Posterior vena cava (tissue), 2 donors: Measurements from ENCODE around the gene SELENOI. TPM values are rescaled to one million over a fixed set of nuclear protein-coding genes. Genes with fewer than 3 reads are reported as not detected.

Source experiments
- DNase-seq: peaks from one replicate; pipeline ENCODE4 v3.0.0-alpha.2; 2020; ENCODE audit warnings: low spot score
- intact Hi-C, 2 donors: fragments of 100-400 bp; cut with DNase I; formaldehyde crosslinking; loops; one replicate each; pipeline versions ENCODE4 v1.14.1 to v1.14.2; 2022 to 2023
- total RNA-seq, 2 donors: library from RNA; stranded (reverse); fragmentation: NEBNext Ultra II Directional; extraction: Animal tissue kit (Norgen Biotek cat#: 25700); gene quantifications; one replicate each; pipeline ENCODE4 v1.2.1, GENCODE V29; 2021
- donor health status: DM: yes; HTN: yes; CAD: no.
- donor health status: DM: yes; HTN: yes; CAD: no.

Gene SELENOI
- total RNA-seq, 2 donors from 2014 or later = 12.2 to 14.6 TPM

DNA sequence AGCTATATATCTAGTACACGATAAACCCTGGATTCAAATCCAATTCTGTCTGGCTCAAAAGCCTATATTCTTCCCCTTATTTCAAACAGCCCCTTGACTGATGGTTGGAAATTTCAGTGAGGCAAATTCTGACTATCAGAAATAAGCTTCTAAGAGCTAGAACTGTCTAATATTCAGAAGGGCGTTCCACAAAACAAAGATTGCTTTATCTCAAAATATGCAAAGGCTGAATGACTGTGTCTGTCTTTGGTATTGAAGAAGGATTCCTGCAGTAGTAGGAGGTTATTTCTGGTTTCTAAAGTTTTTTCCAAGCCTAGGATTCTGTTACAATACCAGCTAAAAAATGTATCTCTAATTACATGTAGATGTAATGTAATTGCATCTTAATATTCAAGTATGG is 86.9 kb downstream of the SELENOI start:
- intact Hi-C loops = no loop called here

DNA sequence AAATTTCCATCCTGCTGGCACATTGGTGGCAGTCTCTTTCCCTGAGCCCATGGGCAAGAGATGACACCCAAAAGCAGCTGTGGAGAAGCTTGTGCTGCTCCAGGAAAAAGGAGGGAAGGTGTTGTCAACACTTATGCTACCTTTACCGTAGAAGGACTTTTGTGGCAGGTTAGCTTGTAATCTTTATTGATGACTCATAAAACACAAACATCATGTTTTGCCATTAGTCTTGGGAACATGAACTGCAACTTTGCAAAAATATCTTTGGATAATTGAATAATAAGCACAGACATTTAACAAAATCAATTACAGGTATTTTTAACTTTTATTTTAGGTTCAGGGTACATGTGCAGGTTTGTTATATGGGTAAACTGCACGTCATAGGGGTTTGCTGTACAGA is 89.2 kb downstream of the SELENOI start:
- DNase-seq = no peak
- intact Hi-C loops = no loop called here

More for the DNA sequence above, 86.9 kb downstream of the SELENOI start:
- no peak for DNase-seq

DNA sequence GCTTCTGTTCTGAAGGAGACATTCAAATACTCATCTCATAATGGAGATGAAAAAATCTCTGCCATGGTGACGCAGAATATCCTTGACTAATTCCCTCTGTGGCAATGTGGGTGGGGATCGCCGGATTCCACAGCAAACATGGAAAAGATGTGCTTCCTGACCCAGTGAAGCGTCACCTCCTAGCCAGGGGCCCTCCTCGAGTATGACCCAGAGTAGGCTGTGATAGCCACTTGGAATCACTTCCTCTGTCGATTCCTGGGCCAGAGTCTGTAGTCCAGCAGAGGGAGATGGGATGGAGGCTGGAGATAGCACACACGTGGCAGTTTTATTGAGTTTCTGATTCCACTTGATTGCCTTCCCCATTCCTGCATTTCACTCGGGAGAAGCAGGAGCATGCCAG is 92.6 kb downstream of the SELENOI start:
- peak; percentile 68 for DNase-seq
- intact Hi-C loops = no loop called here

DNA sequence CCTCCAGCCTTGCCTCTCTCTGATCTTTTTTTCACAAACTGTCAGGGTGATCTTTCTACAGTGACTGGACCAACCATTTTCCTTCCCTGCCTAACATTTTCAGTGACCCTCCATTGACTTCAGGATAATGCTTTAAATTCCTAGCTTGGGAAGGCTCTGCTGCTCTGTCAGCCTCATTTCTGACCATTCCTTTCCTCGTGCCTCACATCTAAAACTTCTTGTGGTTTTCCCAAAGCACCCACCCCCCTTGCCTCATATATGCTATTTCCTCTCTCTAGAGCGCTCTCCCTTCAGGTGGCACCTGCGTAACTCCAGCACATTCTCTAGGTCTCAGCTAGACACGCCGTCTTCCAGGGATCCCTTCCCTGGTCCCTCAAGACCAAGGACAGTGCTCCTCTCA is 93.0 kb downstream of the SELENOI start:
- intact Hi-C loops = no loop called here
- DNase-seq = no peak

DNA sequence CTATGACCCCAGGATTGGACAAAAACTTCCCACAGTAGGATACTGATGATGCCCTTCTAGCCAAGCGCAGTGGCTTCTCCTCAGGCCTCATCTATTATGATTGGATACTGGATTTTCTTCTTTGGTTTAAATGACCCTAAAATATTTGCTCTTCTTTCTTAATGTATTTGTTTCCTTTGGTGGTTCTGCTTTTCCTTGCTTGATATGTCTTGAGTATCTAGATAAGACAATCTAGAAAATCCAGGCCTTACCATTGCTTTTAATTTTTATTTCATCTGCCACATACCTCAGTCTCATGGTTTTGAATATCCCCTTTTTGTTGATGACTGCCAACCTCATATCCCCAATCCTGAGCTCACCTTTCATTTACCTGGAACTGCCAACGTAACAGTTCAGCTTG is 96.4 kb downstream of the SELENOI start:
- DNase-seq = no peak
- intact Hi-C loops = no loop called here

DNA sequence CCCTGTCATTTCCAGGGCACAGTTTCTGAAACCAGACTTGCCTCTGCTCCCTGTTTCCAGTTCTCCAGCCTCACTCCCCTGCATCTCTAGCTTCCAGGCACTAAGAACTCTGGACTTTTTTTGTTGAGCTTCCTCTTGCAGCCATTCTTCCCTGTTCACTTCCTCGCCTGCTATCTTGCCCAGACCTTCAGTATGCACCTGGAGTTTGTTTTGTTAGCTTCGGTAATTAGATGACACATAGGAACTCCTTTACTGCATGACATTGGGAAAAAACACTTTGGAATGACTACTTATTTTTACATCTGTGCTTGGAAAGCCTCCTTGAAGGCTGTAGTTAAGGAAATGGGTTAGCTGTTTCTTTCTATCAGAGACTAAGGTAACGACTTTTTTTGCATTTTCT is 96.8 kb downstream of the SELENOI start:
- no peak for DNase-seq

GRCh38 chr2:26444236-26444635 is 98.3 kb downstream of the SELENOI start:
- intact Hi-C loops = no loop called here
- DNase-seq = no peak

More for the DNA sequence above, 96.8 kb downstream of the SELENOI start:
- intact Hi-C loops = no loop called here

Other genes starting within 250 kb of the SELENOI start
- 1 to 10 TPM; 6.3 to 6.9 TPM for gene GAREM2, start 173.1 kb upstream of the SELENOI start, total RNA-seq
- gene HADHA, start 101.5 kb upstream of the SELENOI start, total RNA-seq = 100 to 1,000 TPM; 104 to 113 TPM
- 100 to 1,000 TPM in 1 of 2 donors, 10 to 100 TPM in 1; 87.6 to 125 TPM for gene HADHB, start 101.2 kb upstream of the SELENOI start, total RNA-seq
- gene ADGRF3, start 646 bp downstream of the SELENOI start, total RNA-seq = not detected
- not detected for gene DRC1, start 55.8 kb downstream of the SELENOI start, total RNA-seq
- gene OTOF, start 132.0 kb downstream of the SELENOI start, total RNA-seq = under 1 TPM; 0.29 to 0.32 TPM